ENCODE data around the gene HDAC10.

HDAC10 gene

DNA sequence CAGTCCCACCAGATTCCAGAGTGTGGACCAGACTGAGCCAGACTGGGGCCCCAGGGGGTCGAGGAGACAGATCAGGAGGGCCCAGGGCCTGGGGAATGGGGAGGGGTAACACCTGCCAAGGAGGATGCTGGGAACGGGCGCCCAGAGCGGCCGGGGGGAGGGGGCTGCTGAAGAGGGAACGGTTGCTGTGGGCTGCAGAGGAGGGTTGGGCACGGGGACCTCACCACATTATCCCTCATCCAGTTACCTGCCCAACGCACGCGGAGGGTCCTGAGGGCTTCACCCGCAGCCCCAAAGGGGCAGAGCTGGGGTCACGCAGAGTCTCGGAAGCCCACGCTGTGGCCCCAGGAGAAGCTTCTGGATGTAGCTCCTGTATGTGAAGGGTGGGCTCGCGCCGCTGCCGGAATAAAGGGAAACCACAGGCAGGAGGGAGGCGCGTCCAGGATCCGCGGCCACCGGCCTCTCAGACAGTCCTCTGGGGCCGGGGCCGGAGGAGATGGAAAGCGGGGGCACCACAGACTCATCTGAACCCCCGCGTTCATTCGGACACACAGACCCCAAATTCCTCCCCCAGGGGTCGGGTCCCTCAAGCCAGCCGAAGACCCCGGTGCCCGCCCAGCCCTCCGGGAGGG is 51.1 kb downstream of the HDAC10 start:
- TF ChIP-seq, protein P1, sequence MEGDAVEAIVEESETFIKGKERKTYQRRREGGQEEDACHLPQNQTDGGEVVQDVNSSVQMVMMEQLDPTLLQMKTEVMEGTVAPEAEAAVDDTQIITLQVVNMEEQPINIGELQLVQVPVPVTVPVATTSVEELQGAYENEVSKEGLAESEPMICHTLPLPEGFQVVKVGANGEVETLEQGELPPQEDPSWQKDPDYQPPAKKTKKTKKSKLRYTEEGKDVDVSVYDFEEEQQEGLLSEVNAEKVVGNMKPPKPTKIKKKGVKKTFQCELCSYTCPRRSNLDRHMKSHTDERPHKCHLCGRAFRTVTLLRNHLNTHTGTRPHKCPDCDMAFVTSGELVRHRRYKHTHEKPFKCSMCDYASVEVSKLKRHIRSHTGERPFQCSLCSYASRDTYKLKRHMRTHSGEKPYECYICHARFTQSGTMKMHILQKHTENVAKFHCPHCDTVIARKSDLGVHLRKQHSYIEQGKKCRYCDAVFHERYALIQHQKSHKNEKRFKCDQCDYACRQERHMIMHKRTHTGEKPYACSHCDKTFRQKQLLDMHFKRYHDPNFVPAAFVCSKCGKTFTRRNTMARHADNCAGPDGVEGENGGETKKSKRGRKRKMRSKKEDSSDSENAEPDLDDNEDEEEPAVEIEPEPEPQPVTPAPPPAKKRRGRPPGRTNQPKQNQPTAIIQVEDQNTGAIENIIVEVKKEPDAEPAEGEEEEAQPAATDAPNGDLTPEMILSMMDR (IDR thresholded peaks at IDR 0.05; ENCODE audit: low read depth, low read length, missing control alignments): no peak
- no peak for DNase-seq (ENCODE audit: low read depth)
- in situ Hi-C loops (cut with HindIII; ENCODE audit: low sequenced_read_pairs): no loop called here
- H3K4me3 ChIP-seq (ENCODE audit: low read depth, low read length): peak overlapping the region; percentile 64

DNA sequence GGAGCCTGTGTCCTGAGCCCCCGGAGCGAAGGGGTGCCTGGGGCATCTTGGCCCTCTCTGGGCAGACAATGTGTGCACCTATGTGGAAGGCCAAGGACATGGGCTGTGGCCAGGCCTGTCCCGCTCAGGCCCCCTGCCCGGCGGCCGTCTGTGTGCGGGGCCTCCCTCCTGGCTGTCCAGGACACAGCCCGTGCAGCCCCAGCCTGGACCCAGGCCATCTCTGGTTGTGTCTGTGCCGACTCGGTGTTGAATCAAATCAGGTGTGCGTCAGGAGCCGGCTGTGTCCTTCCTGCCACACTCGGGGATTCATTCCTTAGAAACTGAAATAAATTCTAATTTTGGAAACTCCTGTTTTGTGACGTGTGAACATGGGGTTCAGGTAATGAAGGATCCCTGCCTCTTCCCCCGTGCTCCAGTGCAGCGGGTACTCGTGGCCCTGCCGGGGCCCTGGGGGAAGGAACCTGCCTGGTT is 51.8 kb downstream of the HDAC10 start:
- peak overlapping the region; percentile 64 for H3K4me3 ChIP-seq (ENCODE audit: low read depth, low read length)
- in situ Hi-C loops (cut with HindIII; ENCODE audit: low sequenced_read_pairs): no loop called here
- TF ChIP-seq, protein P1 (IDR thresholded peaks at IDR 0.05; ENCODE audit: low read depth, low read length, missing control alignments): no peak

GRCh38 chr22:50198624-50199017 is 52.4 kb downstream of the HDAC10 start:
- in situ Hi-C loops (cut with HindIII; ENCODE audit: low sequenced_read_pairs): no loop called here
- H3K4me3 ChIP-seq (ENCODE audit: low read depth, low read length): no peak overlapping the region
- DNase-seq (ENCODE audit: low read depth): no peak
- TF ChIP-seq, protein P1 (IDR thresholded peaks at IDR 0.05; ENCODE audit: low read depth, low read length, missing control alignments): no peak

More for the DNA sequence above, 51.8 kb downstream of the HDAC10 start:
- DNase-seq (ENCODE audit: low read depth): no peak

GRCh38 chr22:50197856-50198623 is 53.0 kb downstream of the HDAC10 start:
- TF ChIP-seq, protein P1 (IDR thresholded peaks at IDR 0.05; ENCODE audit: low read depth, low read length, missing control alignments): no peak
- H3K4me3 ChIP-seq (ENCODE audit: low read depth, low read length): no peak overlapping the region
- in situ Hi-C loops (cut with HindIII; ENCODE audit: low sequenced_read_pairs): no loop called here

GRCh38 chr22:50197000-50197800 is 53.9 kb downstream of the HDAC10 start:
- no peak for DNase-seq (ENCODE audit: low read depth)
- in situ Hi-C loops (cut with HindIII; ENCODE audit: low sequenced_read_pairs): no loop called here
- no peak overlapping the region for H3K4me3 ChIP-seq (ENCODE audit: low read depth, low read length)
- TF ChIP-seq, protein P1 (IDR thresholded peaks at IDR 0.05; ENCODE audit: low read depth, low read length, missing control alignments): no peak

More at GRCh38 chr22:50197856-50198623, 53.0 kb downstream of the HDAC10 start:
- DNase-seq (ENCODE audit: low read depth): no peak

GRCh38 chr22:50196256-50196655 is 54.8 kb downstream of the HDAC10 start:
- TF ChIP-seq, protein P1 (IDR thresholded peaks at IDR 0.05; ENCODE audit: low read depth, low read length, missing control alignments): no peak
- in situ Hi-C loops (cut with HindIII; ENCODE audit: low sequenced_read_pairs): no loop called here
- no peak for DNase-seq (ENCODE audit: low read depth)
- no peak overlapping the region for H3K4me3 ChIP-seq (ENCODE audit: low read depth, low read length)
